Inflammatory macrophage treated with lipopolysaccharide for 4 hours (primary cell): ENCODE data around the gene FKBP7.
"Not testable (repeated sequence)": the region's sequence is repeated elsewhere in the genome, so short reads cannot be mapped to it uniquely, and the experiment has no call there.

Experiments
- DNase-seq: peaks from one replicate; pipeline ENCODE4 v3.0.0-alpha.2; 2020

Gene FKBP7

GRCh38 chr2:178484245-178485041 lies 6.0 kb upstream of the FKBP7 start:
- DNase-seq = no peak

DNA sequence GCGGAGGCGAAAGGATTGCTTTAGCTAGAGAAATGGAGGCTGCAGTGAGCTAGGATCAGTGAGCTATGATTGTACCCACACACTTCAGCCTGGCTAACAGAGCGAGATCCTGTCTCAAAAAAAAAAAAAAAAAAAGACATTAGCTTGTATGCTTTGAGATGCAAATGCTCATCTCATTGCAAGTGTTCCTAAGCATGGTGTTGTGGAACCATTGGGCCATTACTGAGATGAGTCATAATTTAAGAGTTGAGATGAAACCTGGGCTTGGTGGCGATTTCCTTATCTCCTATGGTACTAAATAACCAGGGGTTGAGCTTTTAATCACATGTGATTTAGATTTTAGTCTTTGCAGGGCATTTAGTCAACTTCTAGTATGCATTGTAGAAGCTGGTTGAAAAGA lies 4.0 kb upstream of the FKBP7 start:
- DNase-seq = peak; percentile 27

- peak; percentile 95 for DNase-seq
Observed at GRCh38 chr2:178480227-178481181, 2.1 kb upstream of the FKBP7 start, which contains the start of gene PLEKHA3. PLEKHA3 (plus strand) TSS chr2:178480457; CDS start chr2:178480870, 413 bp downstream.

DNA sequence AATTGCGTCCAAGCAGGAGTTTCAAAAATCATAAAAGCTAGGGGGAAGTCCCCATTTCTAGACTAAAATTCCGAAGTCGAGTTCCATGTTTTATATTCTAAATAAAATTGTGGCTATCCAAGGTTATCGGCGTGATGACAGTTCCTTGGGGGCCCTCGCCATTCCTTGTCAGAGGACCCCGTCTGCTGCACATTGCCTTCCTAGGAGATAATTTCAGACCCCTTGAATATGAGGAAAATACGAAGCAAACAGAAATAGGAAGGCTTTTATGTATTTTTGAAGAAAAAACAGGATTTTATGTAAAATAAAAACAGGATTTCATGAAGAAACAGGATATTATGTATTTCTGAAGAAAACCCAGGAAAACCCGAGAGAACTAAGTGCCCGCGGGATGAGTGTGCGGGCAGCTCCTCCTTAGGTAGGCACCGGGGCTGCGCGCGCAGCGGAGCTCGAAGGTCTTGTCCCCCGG lies 1.4 kb upstream of the FKBP7 start:
- peak; percentile 18 for DNase-seq

- DNase-seq = no peak
Observed at GRCh38 chr2:178479275-178479616, 846 bp upstream of the FKBP7 start.

- no peak for DNase-seq
Observed at GRCh38 chr2:178478130-178478438, 316 bp downstream of the FKBP7 start.

DNA sequence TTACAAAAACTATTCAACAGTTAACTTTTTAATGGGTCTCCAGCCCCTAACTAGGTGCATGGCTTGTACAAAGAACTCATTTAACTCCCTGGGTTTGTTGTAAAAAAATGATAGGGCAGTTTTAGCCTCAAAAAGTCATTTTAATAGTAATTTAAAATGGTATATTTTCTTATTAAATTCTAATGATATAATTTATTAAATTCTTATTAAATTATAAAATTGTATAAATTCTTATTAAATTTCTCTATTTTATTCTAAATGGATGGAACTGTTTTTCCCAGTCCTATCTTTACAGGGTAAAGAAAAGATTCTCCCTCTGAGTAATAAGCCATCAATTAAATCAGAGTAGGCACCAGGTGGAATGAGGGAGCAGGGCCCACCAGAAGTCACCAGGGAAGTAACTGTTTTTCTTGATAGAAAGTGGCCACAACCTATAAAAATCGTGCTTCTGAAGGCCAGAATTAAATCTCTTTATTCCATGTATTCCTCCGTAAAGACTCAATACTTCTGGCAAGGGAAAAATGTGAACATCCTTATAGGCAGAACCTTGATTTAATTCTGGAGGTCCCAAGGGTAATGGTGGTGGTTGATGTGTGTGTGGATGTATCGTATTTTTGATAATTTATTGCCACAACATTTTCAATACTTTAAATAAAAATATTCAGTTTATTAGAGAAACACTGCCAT lies 814 bp downstream of the FKBP7 start:
- DNase-seq = no peak

- DNase-seq = no peak
Observed at GRCh38 chr2:178476477-178476876, 1.9 kb downstream of the FKBP7 start.

DNA sequence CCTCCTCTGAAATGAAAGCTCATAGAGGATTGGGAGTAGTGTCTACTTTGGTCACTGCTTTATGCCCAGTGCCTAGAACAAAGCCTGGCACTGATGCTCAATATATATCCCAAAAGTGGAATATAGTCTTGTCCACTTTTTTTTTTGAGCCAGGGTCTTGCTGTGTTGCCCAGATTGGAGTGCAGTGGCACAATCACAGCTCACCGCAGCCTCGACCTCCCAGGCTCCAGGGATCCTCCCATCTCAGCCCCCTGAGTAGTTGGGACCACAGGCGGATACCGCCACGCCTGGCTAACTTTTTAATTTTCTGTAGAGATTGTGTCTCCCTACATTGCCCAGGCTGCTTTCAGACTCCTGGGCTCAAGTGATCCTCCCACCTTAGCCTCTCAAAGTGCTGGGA lies 3.8 kb downstream of the FKBP7 start:
- DNase-seq = no peak

GRCh38 chr2:178473931-178474330 lies 4.5 kb downstream of the FKBP7 start:
- DNase-seq = no peak

- no peak for DNase-seq
Observed at GRCh38 chr2:178473373-178473772, 5.0 kb downstream of the FKBP7 start.

DNA sequence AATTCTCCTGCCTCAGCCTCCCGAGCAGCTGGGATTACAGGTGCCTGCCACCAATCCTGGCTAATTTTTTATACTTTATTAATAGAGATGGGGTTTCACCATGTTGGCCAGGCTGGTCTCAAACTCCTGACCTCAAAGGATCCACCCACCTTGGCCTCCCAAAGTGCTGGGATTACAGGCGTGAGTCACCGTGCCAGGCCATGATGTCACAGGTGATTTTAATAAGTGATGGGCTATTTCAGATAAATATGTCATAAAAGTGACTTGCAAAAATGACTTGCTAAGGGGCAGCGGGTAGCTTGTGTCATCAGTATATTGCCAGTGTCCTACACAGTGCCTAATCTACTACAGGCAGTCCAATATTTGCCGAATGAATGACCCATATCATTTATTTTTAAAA lies 7.1 kb downstream of the FKBP7 start:
- DNase-seq = not testable (repeated sequence)

DNA sequence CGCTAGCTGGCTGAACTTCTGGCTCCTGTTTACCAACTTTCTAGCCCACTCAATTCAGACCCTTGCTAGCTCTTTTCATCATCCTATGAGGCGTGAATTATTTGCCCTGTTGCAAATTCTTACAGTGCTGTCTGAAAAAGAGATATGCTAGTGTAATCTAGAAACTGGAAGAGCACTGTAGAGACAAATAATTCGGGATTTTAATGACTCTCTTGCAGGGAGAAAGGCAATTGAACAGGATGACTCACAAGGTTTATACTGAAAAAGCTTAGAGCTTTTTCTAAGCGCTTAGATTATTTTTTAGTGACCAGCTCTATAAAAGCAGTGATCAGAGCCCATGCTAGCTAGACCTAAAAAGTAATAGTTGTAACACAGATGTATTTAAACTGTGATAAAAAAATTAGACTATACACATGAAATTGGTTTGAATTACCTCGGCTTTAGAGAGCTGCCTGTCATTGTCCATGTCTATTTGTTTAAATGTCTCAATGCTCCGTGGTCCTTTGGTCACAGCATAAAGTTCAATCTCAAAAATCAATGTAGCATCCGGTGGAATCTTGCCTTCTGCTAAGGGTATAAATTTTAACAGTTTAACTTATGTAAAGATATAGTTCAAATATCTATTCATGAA lies 9.1 kb downstream of the FKBP7 start:
- no peak for DNase-seq

DNA sequence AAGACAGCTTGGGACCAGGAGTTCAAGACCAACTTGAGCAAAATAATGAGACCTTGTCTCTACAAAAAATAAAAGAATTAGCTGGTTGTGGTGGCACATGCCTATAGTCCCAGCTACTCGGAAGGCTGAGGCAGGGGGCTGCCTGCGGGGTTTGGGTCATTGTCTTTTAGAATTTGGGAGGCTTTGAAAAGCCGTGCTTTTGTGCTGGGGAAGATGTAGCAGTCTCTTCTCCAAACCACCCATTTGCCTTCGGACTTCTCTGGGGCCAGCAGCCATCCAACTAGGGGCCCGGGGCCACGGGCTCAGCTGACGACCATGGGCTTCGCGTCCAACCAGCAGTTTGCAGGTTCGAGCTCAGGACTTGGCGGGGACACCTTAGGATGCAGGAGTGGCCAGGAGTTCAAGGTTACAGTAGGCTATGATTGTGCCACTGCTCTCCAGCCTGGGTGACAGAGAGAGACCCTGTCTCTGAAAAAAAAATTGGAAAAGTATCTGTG lies 21.0 kb downstream of the FKBP7 start:
- DNase-seq = no peak

GRCh38 chr2:178455947-178456346 lies 22.5 kb downstream of the FKBP7 start:
- no peak for DNase-seq

- DNase-seq = no peak
Observed at GRCh38 chr2:178452870-178453269, 25.5 kb downstream of the FKBP7 start.

GRCh38 chr2:178452334-178452733 lies 26.1 kb downstream of the FKBP7 start:
- DNase-seq = no peak

GRCh38 chr2:178450774-178451525 lies 27.4 kb downstream of the FKBP7 start, which contains the start of the genes PJVK and PRKRA:
PJVK (plus strand) TSS chr2:178451378; CDS start chr2:178453410, 2,032 bp downstream.
PRKRA (minus strand) TSS chr2:178451175; CDS start chr2:178451030, 145 bp downstream.
- peak; percentile 97 for DNase-seq

DNA sequence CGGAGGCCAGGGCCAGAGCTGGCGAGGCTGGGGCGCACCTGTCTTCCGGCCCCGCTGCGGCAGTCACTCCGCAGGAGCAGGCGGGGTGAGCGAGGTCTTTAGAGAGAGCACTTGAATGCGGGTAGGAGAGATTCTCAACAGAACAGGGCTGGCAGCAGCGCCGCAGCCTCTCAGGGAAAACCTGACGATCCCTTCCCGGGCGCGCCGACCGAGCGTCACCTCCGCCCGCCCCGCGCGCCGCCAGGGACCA lies 28.0 kb downstream of the FKBP7 start:
- no peak for DNase-seq

DNA sequence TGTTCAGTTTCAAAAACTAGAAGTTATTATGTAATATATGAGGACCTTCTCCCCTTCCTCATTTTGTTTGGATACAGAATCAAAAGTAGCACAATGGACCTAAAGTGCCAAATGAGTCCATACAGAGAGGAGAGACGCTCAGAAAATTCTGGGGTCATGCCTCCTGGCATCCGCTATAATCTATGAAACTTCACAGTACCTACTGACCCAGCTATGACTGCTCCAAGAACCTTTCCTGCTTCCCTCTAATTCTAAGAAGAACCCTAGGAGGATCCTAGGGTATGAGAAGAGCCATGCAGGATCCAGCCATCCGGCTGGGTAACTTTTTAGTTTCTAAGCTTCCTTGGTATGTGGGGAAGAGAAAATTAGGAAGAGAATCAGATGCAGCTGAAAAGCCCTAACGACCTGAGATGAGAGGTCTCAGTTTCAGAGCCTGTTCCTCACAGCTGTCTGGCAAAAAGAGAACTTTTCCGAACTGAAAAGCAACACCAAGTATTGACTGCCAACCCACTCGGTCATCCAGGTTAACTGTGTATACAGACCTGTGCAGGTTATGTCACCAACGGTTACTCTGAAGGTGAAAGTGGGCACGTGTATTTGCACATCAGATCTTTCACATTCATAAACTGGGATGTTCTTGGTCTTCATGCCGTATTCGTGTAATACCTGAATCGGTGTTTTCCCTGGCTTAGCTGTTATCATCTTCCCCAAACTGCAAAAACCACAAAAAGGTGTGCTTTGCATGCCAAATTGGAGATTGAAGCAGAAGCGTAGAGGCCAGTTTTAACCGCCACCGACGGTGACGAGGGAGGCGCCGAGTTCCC lies 28.5 kb downstream of the FKBP7 start:
- peak; percentile 2 for DNase-seq
